Duodenal mucosa (tissue), 2 donors: ENCODE data around the gene MTREX.

Experiments
- H3K27ac ChIP-seq: one replicate; pipeline ENCODE4 v1.7.0; 2013; ENCODE audit warnings: low read depth, low read length
- H3K27me3 ChIP-seq, 2 donors: one replicate each; pipeline ENCODE4 v1.7.0; 2013; ENCODE audit warnings: low read length in 2 of 2, control low read depth in 1 of 2; ENCODE audit not compliant: insufficient read depth in 2 of 2, control insufficient read depth in 1 of 2
- H3K36me3 ChIP-seq, 2 donors: one replicate each; pipeline ENCODE4 v1.7.0; 2013; ENCODE audit warnings: low read length in 2 of 2, control low read depth in 1 of 2; ENCODE audit not compliant: insufficient read depth in 2 of 2, control insufficient read depth in 1 of 2
- H3K4me1 ChIP-seq, 2 donors: one replicate each; pipeline ENCODE4 v1.7.0; 2013; ENCODE audit warnings: low read length in 2 of 2, control low read depth in 1 of 2; ENCODE audit not compliant: insufficient read depth in 2 of 2, control insufficient read depth in 1 of 2
- H3K4me3 ChIP-seq, 2 donors: one replicate each; pipeline ENCODE4 v1.7.0; 2013; ENCODE audit warnings: low read length in 2 of 2, low read depth in 1 of 2
- H3K9ac ChIP-seq, 2 donors: one replicate each; pipeline ENCODE4 v1.7.0; 2013; ENCODE audit warnings: low read length in 2 of 2, low read depth in 1 of 2
- H3K9me3 ChIP-seq, 2 donors: one replicate each; pipeline ENCODE4 v1.7.0; 2013; ENCODE audit warnings: low read length in 2 of 2, control low read depth in 1 of 2; ENCODE audit not compliant: control insufficient read depth in 1 of 2

Gene MTREX

DNA sequence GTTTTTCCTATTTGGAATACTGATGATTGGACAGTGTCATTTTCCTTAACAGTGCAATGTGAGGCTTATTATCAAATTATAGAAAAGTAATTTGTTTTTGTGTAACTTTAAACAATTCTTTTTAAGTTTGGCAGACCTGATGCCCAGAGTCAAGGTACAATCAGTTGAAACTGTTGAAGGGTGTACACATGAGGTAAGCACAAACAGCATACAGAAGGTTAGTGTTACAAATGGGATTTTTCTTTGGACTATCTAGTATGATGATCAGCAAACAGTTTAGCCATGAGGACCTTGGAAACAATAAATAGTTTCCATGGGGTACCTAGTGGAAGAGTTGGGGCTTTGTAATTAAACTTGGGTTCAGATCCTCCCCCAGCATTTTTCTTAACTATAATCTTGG lies 16.2 kb downstream of the MTREX start:
- H3K4me1 ChIP-seq: no peaks in the 10 kb centered on the region
- no peak overlapping the region for H3K27ac ChIP-seq
- no peaks in the 10 kb centered on the region for H3K9me3 ChIP-seq
- no peak overlapping the region for H3K4me3 ChIP-seq
- H3K36me3 ChIP-seq: peaks cover 7 to 15% of the 10 kb centered on the region in 2 donors
- H3K27me3 ChIP-seq: no peaks in the 10 kb centered on the region
- no peak overlapping the region for H3K9ac ChIP-seq

GRCh38 chr5:55324815-55325418 lies 17.1 kb downstream of the MTREX start:
- H3K9ac ChIP-seq: no peak overlapping the region
- no peaks in the 10 kb centered on the region for H3K27me3 ChIP-seq
- no peak overlapping the region for H3K4me3 ChIP-seq
- H3K36me3 ChIP-seq: peaks cover 8 to 23% of the 10 kb centered on the region in 2 donors
- no peak overlapping the region for H3K27ac ChIP-seq
- no peaks in the 10 kb centered on the region for H3K9me3 ChIP-seq
- H3K4me1 ChIP-seq: no peaks in the 10 kb centered on the region

- Histone ChIP-seq H3K9ac (no peak overlapping the region), H3K27ac (no peak overlapping the region), H3K36me3 (peaks cover 11 to 27% of the 10 kb centered on the region in 2 donors), H3K9me3 (no peaks in the 10 kb centered on the region), H3K4me1 (no peaks in the 10 kb centered on the region), H3K4me3 (no peak overlapping the region), H3K27me3 (no peaks in the 10 kb centered on the region)
Measured at GRCh38 chr5:55325621-55326020, 17.8 kb downstream of the MTREX start.

- H3K9ac ChIP-seq: no peak overlapping the region
- no peak overlapping the region for H3K4me3 ChIP-seq
Measured at GRCh38 chr5:55327281-55327680, 19.5 kb downstream of the MTREX start.

GRCh38 chr5:55331321-55331720 lies 23.5 kb downstream of the MTREX start:
- H3K9me3 ChIP-seq: no peaks in the 10 kb centered on the region
- no peak overlapping the region for H3K27ac ChIP-seq
- no peaks in the 10 kb centered on the region for H3K4me1 ChIP-seq
- no peak overlapping the region for H3K9ac ChIP-seq
- no peaks in the 10 kb centered on the region for H3K27me3 ChIP-seq
- H3K4me3 ChIP-seq: no peak overlapping the region
- H3K36me3 ChIP-seq: peaks cover 14 to 40% of the 10 kb centered on the region in 2 donors

More at GRCh38 chr5:55327281-55327680, 19.5 kb downstream of the MTREX start:
- Histone ChIP-seq H3K27ac (no peak overlapping the region), H3K27me3 (no peaks in the 10 kb centered on the region), H3K36me3 (peaks cover 16 to 41% of the 10 kb centered on the region in 2 donors), H3K4me1 (no peaks in the 10 kb centered on the region), H3K9me3 (no peaks in the 10 kb centered on the region)

GRCh38 chr5:55333017-55333416 lies 25.2 kb downstream of the MTREX start:
- no peak overlapping the region for H3K27ac ChIP-seq
- H3K27me3 ChIP-seq: no peaks in the 10 kb centered on the region
- H3K9me3 ChIP-seq: no peaks in the 10 kb centered on the region
- no peaks in the 10 kb centered on the region for H3K4me1 ChIP-seq
- H3K4me3 ChIP-seq: no peak overlapping the region
- H3K36me3 ChIP-seq: peaks cover 14 to 36% of the 10 kb centered on the region in 2 donors
- no peak overlapping the region for H3K9ac ChIP-seq

DNA sequence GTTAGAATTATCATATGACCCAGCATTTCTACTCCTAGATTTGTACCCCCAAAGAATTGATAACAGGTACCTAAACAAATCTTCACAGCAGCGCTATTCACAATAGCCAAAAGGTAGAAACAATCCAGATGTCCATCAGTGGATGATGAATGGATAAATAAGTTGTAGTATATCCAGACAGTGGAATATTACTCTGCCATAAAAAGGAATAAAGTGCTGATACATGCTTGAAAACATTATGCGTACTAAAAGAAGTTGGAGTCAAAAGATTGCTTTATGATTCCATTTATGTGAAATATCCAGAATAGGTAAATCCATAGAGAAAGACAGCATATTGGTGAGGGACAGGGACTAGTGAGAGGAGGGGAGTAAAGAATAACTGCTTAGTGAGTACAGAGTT lies 26.0 kb downstream of the MTREX start:
- H3K9ac ChIP-seq: no peak overlapping the region
- H3K4me1 ChIP-seq: no peaks in the 10 kb centered on the region
- H3K4me3 ChIP-seq: no peak overlapping the region
- H3K36me3 ChIP-seq: peaks cover 14 to 36% of the 10 kb centered on the region in 2 donors
- H3K27me3 ChIP-seq: no peaks in the 10 kb centered on the region
- H3K27ac ChIP-seq: no peak overlapping the region
- H3K9me3 ChIP-seq: no peaks in the 10 kb centered on the region

DNA sequence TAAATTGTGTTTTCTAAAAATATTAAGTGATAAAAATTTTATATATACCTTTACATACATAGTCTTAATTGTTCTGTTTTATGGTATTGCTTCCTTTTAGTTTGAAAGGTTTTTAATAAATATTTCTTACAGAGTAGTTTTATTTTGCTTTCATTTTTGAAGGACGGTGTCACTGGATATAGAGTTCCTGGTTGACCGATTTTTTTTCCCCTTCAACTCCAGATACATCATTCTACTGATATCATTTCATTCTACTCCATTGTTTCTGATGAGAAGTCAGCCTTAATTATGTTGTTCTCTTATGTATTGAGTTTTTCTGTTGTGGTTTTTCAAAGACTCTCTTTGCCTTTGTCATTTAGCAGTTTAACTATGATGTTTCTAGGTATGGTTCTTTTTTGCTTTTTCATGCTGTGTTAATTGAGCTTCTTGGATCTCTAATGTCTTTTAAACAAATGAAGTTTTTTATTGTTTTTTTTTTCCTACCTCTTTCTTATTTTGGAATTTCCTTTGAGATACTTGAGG lies 30.4 kb downstream of the MTREX start:
- Histone ChIP-seq H3K27me3 (no peaks in the 10 kb centered on the region), H3K9ac (no peak overlapping the region), H3K27ac (no peak overlapping the region), H3K4me3 (no peak overlapping the region), H3K4me1 (no peaks in the 10 kb centered on the region), H3K36me3 (peaks cover 2 to 27% of the 10 kb centered on the region in 2 donors), H3K9me3 (no peaks in the 10 kb centered on the region)

GRCh38 chr5:55338810-55339243 lies 31.0 kb downstream of the MTREX start:
- Histone ChIP-seq H3K36me3 (peaks cover 2 to 25% of the 10 kb centered on the region in 2 donors), H3K4me1 (no peaks in the 10 kb centered on the region), H3K9me3 (no peaks in the 10 kb centered on the region), H3K9ac (no peak overlapping the region), H3K4me3 (no peak overlapping the region), H3K27ac (no peak overlapping the region), H3K27me3 (no peaks in the 10 kb centered on the region)

DNA sequence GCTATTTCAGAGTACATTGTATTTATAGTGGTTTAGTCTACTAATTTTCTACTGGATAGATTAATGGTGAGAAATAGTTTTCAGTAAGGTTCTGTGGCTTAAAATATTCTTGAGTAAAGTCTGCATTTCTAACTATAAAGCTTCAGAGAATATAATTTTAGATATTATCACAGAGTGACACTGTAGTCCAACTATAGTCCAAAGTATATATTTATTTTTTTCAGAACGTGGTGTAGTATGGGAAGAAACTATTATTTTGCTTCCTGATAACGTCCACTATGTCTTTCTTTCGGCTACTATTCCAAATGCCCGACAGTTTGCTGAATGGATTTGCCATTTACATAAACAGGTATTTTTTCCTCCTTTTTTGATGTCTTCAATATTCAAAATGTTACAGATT lies 35.3 kb downstream of the MTREX start:
- Histone ChIP-seq H3K36me3 (peaks cover 13 to 38% of the 10 kb centered on the region in 2 donors), H3K9ac (no peak overlapping the region)

More for the DNA sequence above, 35.3 kb downstream of the MTREX start:
- Histone ChIP-seq H3K27ac (no peak overlapping the region), H3K27me3 (no peaks in the 10 kb centered on the region), H3K4me3 (no peak overlapping the region), H3K4me1 (no peaks in the 10 kb centered on the region), H3K9me3 (no peaks in the 10 kb centered on the region)
